ENCODE results near the gene PTPRN2.

The PTPRN2 gene

GRCh38 chr7:157766098-157766497, 821.5 kb downstream of the PTPRN2 start:
- DNase-seq, result no peak

GRCh38 chr7:157764946-157765537, 822.6 kb downstream of the PTPRN2 start:
- DNase-seq, result no peak

GRCh38 chr7:157764193-157764592, 823.4 kb downstream of the PTPRN2 start:
- DNase-seq, result no peak

GRCh38 chr7:157763279-157764000, 824.2 kb downstream of the PTPRN2 start:
- DNase-seq, result no peak

GRCh38 chr7:157762824-157763223, 824.8 kb downstream of the PTPRN2 start:
- DNase-seq, result no peak

- no peak for DNase-seq
Measured at GRCh38 chr7:157760004-157760730, 827.5 kb downstream of the PTPRN2 start.

- no peak for DNase-seq
Measured at GRCh38 chr7:157759246-157759805, 828.3 kb downstream of the PTPRN2 start.

GRCh38 chr7:157758468-157759245, 829.0 kb downstream of the PTPRN2 start:
- no peak for DNase-seq

- DNase-seq, result no peak
Measured at GRCh38 chr7:157757776-157758467, 829.7 kb downstream of the PTPRN2 start.

- no peak for DNase-seq
Measured at GRCh38 chr7:157757211-157757610, 830.4 kb downstream of the PTPRN2 start.

GRCh38 chr7:157755741-157756140, 831.9 kb downstream of the PTPRN2 start:
- no peak for DNase-seq

- no peak for DNase-seq
Measured at GRCh38 chr7:157754416-157754790, 833.2 kb downstream of the PTPRN2 start.

GRCh38 chr7:157753713-157754415, 833.8 kb downstream of the PTPRN2 start:
- no peak for DNase-seq

GRCh38 chr7:157752832-157753291, 834.8 kb downstream of the PTPRN2 start:
- DNase-seq, result no peak

- DNase-seq, result no peak
Measured at GRCh38 chr7:157751951-157752673, 835.5 kb downstream of the PTPRN2 start.

- no peak for DNase-seq
Measured at GRCh38 chr7:157751406-157751805, 836.2 kb downstream of the PTPRN2 start.

- no peak for DNase-seq
Measured at GRCh38 chr7:157750291-157750690, 837.3 kb downstream of the PTPRN2 start.

- DNase-seq, result no peak
Measured at GRCh38 chr7:157745721-157746709, 841.6 kb downstream of the PTPRN2 start.

GRCh38 chr7:157744786-157745601, 842.6 kb downstream of the PTPRN2 start:
- DNase-seq, result no peak
